ENCODE data around the gene DENND1A. TPM values are rescaled to one million over a fixed set of nuclear protein-coding genes. Genes with fewer than 3 reads are reported as not detected.

Gene DENND1A
- total RNA-seq, 4 donors from 2014 or later = 19.2 to 26.9 (median 24.0) TPM

GRCh38 chr9:123669346-123669745 lies 260.6 kb downstream of the DENND1A start:
- H3K9me3 ChIP-seq = peaks cover 0 to 21% (median 7%) of the 10 kb centered on the region in 4 donors
- H3K27me3 ChIP-seq = no peaks in the 10 kb centered on the region
- 97% methylated on average over 3 of the region's 3 CpGs for WGBS
- no peak overlapping the region for H3K27ac ChIP-seq (replicated peaks in 1 of 4)
- no peak overlapping the region for H3K4me3 ChIP-seq
- H3K4me1 ChIP-seq = no peaks in the 10 kb centered on the region
- H3K36me3 ChIP-seq = peaks cover 0 to 52% (median 17%) of the 10 kb centered on the region in 4 donors
- no peak for DNase-seq (ENCODE audit: extremely low spot score)
- TF ChIP-seq POLR2A (IDR thresholded peaks at IDR 0.05; ENCODE audit: low read depth) (no peak), POLR2AphosphoS5 (IDR thresholded peaks at IDR 0.05) (no peak), EP300 (IDR thresholded peaks at IDR 0.05) (no peak)
- intact Hi-C loops (cut with DNase I) = no loop called here

- H3K4me3 ChIP-seq = no peak overlapping the region
- 97% methylated on average over 1 of the region's 1 CpG for WGBS
- H3K27ac ChIP-seq (replicated peaks in 1 of 4) = no peak overlapping the region
- no peaks in the 10 kb centered on the region for H3K27me3 ChIP-seq
- TF ChIP-seq POLR2AphosphoS5 (IDR thresholded peaks at IDR 0.05) = no peak
- TF ChIP-seq, protein P1, sequence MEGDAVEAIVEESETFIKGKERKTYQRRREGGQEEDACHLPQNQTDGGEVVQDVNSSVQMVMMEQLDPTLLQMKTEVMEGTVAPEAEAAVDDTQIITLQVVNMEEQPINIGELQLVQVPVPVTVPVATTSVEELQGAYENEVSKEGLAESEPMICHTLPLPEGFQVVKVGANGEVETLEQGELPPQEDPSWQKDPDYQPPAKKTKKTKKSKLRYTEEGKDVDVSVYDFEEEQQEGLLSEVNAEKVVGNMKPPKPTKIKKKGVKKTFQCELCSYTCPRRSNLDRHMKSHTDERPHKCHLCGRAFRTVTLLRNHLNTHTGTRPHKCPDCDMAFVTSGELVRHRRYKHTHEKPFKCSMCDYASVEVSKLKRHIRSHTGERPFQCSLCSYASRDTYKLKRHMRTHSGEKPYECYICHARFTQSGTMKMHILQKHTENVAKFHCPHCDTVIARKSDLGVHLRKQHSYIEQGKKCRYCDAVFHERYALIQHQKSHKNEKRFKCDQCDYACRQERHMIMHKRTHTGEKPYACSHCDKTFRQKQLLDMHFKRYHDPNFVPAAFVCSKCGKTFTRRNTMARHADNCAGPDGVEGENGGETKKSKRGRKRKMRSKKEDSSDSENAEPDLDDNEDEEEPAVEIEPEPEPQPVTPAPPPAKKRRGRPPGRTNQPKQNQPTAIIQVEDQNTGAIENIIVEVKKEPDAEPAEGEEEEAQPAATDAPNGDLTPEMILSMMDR (IDR thresholded peaks at IDR 0.05) = no peak
- TF ChIP-seq POLR2A (IDR thresholded peaks at IDR 0.05; ENCODE audit: low read depth) = no peak
- TF ChIP-seq EP300 (IDR thresholded peaks at IDR 0.05) = no peak
- H3K36me3 ChIP-seq = peaks cover 0 to 49% (median 11%) of the 10 kb centered on the region in 4 donors
- no peaks in the 10 kb centered on the region for H3K4me1 ChIP-seq
- no peak for DNase-seq (ENCODE audit: extremely low spot score)
- H3K9me3 ChIP-seq = peaks cover 0 to 30% (median 13%) of the 10 kb centered on the region in 4 donors
- intact Hi-C loops (cut with DNase I) = no loop called here
Measured at GRCh38 chr9:123663529-123663928, 266.4 kb downstream of the DENND1A start.

DNA sequence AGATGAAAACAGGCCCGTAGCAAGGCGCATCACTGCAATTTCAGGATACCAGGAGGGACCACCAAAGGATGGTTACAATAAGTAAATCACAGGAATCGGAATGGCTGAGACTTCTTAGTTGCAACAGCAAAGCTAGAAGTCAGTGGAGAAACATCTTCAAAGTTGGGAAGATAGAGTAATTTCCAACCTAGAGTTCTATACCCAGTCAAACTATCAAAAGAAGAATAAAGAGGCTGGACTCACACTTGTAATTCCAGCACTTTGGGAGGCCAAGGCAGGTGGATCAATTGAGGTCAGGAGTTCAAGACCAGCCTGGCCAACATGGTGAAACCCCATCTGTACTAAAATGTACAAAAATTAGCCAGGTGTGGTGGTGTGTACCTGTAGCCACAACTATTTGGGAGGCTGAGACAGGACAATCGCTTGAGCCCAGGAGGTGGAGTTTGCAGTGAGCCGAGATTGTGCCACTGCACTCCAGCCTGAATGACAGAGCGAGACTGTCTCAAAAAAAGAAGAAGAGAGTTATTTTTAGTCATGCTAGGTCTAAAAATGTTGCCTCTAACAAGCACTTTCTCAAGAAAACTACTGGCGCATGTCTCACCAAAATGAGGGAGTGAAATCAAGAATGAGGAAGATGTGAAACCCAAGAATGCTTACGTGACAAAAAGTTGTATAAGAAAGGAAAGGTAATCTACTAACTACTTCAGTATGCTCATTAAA lies 267.7 kb downstream of the DENND1A start:
- H3K27ac ChIP-seq (replicated peaks in 1 of 4) = no peak overlapping the region
- no peaks in the 10 kb centered on the region for H3K27me3 ChIP-seq
- H3K4me3 ChIP-seq = no peak overlapping the region
- H3K36me3 ChIP-seq = peaks cover 0 to 38% (median 9%) of the 10 kb centered on the region in 4 donors
- TF ChIP-seq POLR2AphosphoS5 (IDR thresholded peaks at IDR 0.05) (no peak), EP300 (IDR thresholded peaks at IDR 0.05) (no peak), POLR2A (IDR thresholded peaks at IDR 0.05; ENCODE audit: low read depth) (no peak)
- TF ChIP-seq, protein P1 (IDR thresholded peaks at IDR 0.05) = no peak
- DNase-seq (ENCODE audit: extremely low spot score) = no peak
- intact Hi-C loops (cut with DNase I) = no loop called here
- WGBS = 92% methylated on average over 8 of the region's 8 CpGs
- H3K9me3 ChIP-seq = peaks cover 0 to 30% (median 13%) of the 10 kb centered on the region in 4 donors
- no peaks in the 10 kb centered on the region for H3K4me1 ChIP-seq

DNA sequence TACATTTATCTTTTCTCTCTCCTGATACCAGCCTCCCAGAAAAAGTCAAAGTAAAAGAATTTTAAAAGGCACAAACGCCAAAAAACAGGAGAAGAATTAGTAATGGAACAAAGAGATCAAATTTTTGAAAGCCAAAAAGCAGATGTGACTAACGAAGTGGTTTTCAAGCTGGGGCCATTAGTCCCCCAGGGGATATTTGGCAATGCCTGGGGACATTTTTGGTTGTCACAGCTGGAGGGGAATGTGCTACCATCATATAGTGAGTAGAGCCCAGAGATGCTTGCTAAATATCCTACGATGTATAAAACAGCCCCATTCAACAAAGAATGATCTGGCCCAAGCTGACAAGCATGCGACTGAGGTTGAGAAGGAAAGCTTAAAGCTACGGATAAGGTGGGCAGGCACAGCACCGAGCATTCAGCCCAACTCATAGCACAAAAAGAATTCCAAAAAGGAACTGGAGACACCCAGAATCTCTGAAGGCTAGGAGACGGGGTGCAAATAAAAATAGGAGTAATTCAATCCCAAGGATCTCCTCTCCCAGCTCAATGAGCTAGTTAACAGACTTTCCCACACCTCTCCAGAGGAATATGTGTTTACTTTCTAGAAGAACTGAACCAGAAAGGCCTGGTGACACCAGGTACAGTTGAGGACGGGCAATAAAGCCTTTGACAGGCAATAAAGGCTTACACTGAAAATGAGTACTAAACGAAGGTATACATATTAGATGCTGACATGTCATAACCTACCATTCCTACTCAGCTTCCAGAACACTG lies 269.0 kb downstream of the DENND1A start:
- intact Hi-C loops (cut with DNase I) = no loop called here

More for the DNA sequence above, 269.0 kb downstream of the DENND1A start:
- DNase-seq (ENCODE audit: extremely low spot score) = no peak
- H3K4me1 ChIP-seq = no peaks in the 10 kb centered on the region
- H3K4me3 ChIP-seq = no peak overlapping the region
- no peak overlapping the region for H3K27ac ChIP-seq (replicated peaks in 1 of 4)
- WGBS = 86% methylated on average over 9 of the region's 9 CpGs
- H3K9me3 ChIP-seq = peaks cover 0 to 30% (median 13%) of the 10 kb centered on the region in 4 donors
- TF ChIP-seq EP300 (IDR thresholded peaks at IDR 0.05) (no peak), POLR2AphosphoS5 (IDR thresholded peaks at IDR 0.05) (no peak), POLR2A (IDR thresholded peaks at IDR 0.05; ENCODE audit: low read depth) (no peak)
- TF ChIP-seq, protein P1 (IDR thresholded peaks at IDR 0.05) = no peak
- H3K27me3 ChIP-seq = no peaks in the 10 kb centered on the region
- H3K36me3 ChIP-seq = peaks cover 0 to 29% (median 7%) of the 10 kb centered on the region in 4 donors
